Activated T-cell treated with anti-CD3 and anti-CD28 coated beads, Interleukin-2, amount 50 U/mL, for 24 hours (primary cell): ENCODE data around the gene CLEC2D.
A peak's percentile ranks its signal among the peaks of the same experiment; 100 is the strongest.
"Not testable (repeated sequence)": the region's sequence is repeated elsewhere in the genome, so short reads cannot be mapped to it uniquely, and the experiment has no call there.

Experiments used
- DNase-seq: peaks from one replicate; pipeline ENCODE4 v3.0.0-alpha.2; 2020
- H3K27ac Mint-ChIP-seq: 2 replicates; pipeline ENCODE4 v1.8.0; 2020; ENCODE audit warnings: mild to moderate bottlenecking, mixed read lengths
- H3K27me3 Mint-ChIP-seq: 2 replicates; pipeline ENCODE4 v1.8.0; 2020; ENCODE audit warnings: mixed read lengths
- H3K36me3 Mint-ChIP-seq: 2 replicates; pipeline ENCODE4 v1.8.0; 2020; ENCODE audit warnings: low read depth, mixed read lengths
- H3K4me1 Mint-ChIP-seq: 2 replicates; pipeline ENCODE4 v1.8.0; 2020; ENCODE audit warnings: low read depth, mixed read lengths
- H3K4me3 Mint-ChIP-seq: 2 replicates; pipeline ENCODE4 v1.8.0; 2020; ENCODE audit warnings: mild to moderate bottlenecking, moderate library complexity, mixed read lengths
- H3K9me3 Mint-ChIP-seq: 2 replicates; pipeline ENCODE4 v1.8.0; 2020; ENCODE audit warnings: mixed read lengths

The CLEC2D gene

DNA sequence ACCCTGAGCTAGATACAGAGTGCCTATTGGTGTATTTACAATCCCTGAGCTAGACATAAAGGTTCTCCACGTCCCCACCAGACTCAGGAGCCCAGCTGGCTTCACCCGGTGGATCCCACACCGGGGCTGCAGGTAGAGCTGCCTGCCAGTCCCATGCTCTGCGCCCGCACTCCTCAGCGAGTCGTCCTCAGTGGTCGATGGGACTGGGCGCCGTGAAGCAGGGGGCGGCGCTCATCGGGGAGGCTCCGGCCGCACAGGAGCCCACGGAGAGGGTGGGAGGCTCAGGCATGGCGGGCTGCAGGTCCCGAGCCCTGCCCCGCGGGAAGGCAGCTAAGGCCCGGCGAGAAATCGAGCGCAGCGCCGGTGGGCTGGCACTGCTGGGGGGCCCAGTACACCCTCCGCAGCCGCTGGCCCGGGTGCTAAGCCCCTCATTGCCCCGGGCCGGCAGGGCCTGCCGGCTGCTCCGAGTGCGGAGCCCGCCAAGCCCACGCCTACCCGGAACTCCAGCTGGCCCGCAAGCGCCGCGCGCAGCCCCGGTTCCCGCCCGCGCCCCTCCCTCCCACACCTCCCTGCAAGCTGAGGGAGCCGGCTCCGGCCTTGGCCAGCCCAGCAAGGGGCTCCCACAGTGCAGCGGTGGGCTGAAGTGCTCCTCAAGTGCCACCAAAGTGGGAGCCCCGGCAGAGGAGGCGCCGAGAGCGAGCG, 70.0 kb downstream of the CLEC2D start:
- Mint-ChIP-seq H3K36me3 (peaks cover 11% of the 10 kb centered on the region), H3K4me3 (peak overlapping the region; percentile 69), H3K4me1 (peaks cover 74% of the 10 kb centered on the region), H3K27ac (peak overlapping the region; percentile 86)
- peak; percentile 53 for DNase-seq
- not testable (repeated sequence) for H3K27me3 Mint-ChIP-seq, H3K9me3 Mint-ChIP-seq

DNA sequence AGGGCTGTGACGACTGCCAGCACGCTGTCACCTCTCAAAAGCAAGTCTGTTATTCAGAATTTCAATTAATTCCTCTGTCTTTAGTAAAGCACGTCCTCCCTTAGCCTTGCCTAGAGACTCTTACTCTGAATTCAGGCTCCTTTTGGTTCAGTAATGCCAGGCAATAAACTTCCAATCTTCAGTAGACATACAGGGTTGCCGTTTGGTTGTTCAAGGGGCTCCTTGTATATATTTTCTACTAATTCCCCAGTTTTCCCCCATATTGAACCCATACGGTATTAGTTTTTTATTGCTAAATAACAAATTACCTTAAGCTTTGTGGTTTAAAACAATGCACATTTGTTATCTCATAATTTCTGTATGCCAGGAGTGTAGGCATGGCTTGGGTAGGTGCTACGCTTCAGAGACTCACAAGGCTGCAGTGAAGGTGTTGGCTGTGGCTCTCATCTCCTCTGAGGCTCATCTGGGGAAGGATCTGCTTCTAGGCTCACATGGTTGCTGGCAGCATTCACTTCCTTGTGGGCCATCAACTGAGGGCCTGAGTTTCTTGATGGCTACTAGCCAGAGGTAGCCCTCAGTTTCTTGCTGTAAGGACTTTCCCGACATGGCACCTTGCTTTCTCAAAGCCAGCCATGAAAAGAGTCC, 70.7 kb downstream of the CLEC2D start:
- DNase-seq, result no peak
- peaks cover 4% of the 10 kb centered on the region for H3K9me3 Mint-ChIP-seq
- H3K4me1 Mint-ChIP-seq, result peaks cover 79% of the 10 kb centered on the region
- H3K4me3 Mint-ChIP-seq, result peak overlapping the region; percentile 69
- no peaks in the 10 kb centered on the region for H3K27me3 Mint-ChIP-seq
- peak overlapping the region; percentile 86 for H3K27ac Mint-ChIP-seq
- peaks cover 11% of the 10 kb centered on the region for H3K36me3 Mint-ChIP-seq

DNA sequence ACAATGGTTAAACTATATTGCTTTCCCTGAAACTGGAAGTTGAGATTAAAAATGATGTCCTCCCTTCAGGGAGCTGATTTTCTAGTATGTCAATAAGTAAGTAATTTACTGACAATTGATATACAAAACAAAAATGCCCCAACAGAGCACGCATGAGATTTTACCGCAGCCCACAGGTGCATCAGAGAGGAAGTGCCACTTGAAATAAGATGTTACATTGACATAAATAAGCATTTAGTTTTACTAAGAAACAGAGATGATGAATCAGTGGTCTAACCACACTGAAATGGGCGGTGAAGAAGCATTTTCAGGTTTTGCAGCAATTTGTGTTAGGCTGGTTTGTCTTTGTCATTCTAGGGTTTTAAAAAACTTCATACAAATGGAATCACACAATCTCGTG, 72.2 kb downstream of the CLEC2D start:
- DNase-seq, result peak; percentile 60
- Mint-ChIP-seq H3K27me3 (no peaks in the 10 kb centered on the region), H3K4me3 (peak overlapping the region; percentile 60), H3K4me1 (peaks cover 72% of the 10 kb centered on the region), H3K9me3 (peaks cover 4% of the 10 kb centered on the region), H3K27ac (peak overlapping the region; percentile 95), H3K36me3 (peaks cover 11% of the 10 kb centered on the region)

DNA sequence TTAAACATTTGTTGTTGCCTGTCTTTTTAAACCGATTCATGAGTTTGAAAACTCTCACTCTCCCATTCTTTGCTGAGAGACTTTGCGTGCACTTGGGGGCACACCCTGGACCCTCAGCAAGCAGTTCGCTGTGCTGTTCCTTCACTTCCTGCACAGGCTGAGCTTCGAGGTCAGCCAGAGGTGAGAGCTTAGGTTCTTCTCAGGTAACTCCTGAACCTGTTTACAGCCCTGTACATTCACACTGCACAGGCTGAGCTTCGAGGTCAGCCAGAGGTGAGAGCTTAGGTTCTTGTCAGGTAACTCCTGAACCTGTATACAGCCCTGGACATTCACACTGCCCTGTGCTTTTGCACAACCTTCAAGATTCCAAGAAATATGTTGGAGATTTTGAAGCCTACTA, 73.1 kb downstream of the CLEC2D start:
- Mint-ChIP-seq H3K27ac (peak overlapping the region; percentile 95), H3K4me1 (peaks cover 64% of the 10 kb centered on the region), H3K27me3 (no peaks in the 10 kb centered on the region), H3K9me3 (peaks cover 4% of the 10 kb centered on the region), H3K4me3 (peak overlapping the region; percentile 60), H3K36me3 (peaks cover 11% of the 10 kb centered on the region)
- no peak for DNase-seq

DNA sequence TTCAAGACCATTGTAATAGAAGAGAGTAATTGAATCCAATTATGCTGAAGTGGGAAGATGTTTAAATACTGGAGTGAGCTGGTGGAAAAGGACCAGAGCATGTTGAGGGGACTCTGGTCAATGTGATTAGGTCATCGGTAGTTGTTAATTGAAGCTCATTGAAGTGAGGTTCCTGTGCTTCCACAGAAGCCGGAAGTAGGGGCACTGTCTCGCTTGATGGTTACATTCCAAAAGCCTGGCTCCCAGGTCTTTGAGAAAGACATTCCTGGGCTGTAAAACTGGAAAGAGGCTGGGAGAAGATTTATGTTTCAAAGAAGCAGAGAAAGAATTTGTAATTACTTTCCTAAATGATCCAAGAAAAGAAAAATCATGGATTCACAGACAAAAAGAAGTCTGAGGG, 75.7 kb downstream of the CLEC2D start:
- Mint-ChIP-seq H3K9me3 (peaks cover 4% of the 10 kb centered on the region), H3K4me1 (peaks cover 55% of the 10 kb centered on the region), H3K27ac (no peak overlapping the region), H3K27me3 (no peaks in the 10 kb centered on the region), H3K4me3 (no peak overlapping the region), H3K36me3 (peaks cover 3% of the 10 kb centered on the region)
- DNase-seq, result no peak
